Breast epithelium (tissue), 4 donors: ENCODE results near the gene SEMA3E. TPM values are rescaled to one million over a fixed set of nuclear protein-coding genes. Genes with fewer than 3 reads are reported as not detected.
"Not testable (repeated sequence)": the region's sequence is repeated elsewhere in the genome, so short reads cannot be mapped to it uniquely, and the experiment has no call there.

Source experiments
- DNase-seq, 2 donors: peaks; one replicate each; pipeline ENCODE4 v3.0.0-alpha.2; 2019; ENCODE audit warnings: low spot score in 2 of 2
- H3K27ac ChIP-seq, 2 donors: fragments of 200-600 bp; sonication (generic) in 1 of 2; one replicate each; pipeline ENCODE4 v1.5.1; 2016 to 2019; ENCODE audit warnings: mild to moderate bottlenecking in 1 of 2
- H3K27me3 ChIP-seq, 2 donors: fragments of 200-600 bp; sonication (generic) in 1 of 2; one replicate each; pipeline versions ENCODE4 v1.5.1 to v1.6.0; 2017 to 2019; ENCODE audit warnings: control low read depth in 1 of 2, mild to moderate bottlenecking in 1 of 2
- H3K36me3 ChIP-seq: fragments of 200-600 bp; one replicate; pipeline ENCODE4 v1.5.1; 2019
- H3K4me1 ChIP-seq, 2 donors: fragments of 200-600 bp; sonication (generic); one replicate each; pipeline ENCODE4 v1.5.1; 2016 to 2019; ENCODE audit warnings: control low read depth in 1 of 2
- H3K4me3 ChIP-seq, 3 donors: fragments of 200-600 bp; sonication (generic); 1 replicate in 2 of 3; 2 replicates in 1 of 3; pipeline ENCODE4 v1.5.1; 2016 to 2019; ENCODE audit warnings: mild to moderate bottlenecking in 3 of 3, moderate library complexity in 2 of 3
- H3K9me3 ChIP-seq, 2 donors: fragments of 200-600 bp; sonication (generic) in 1 of 2; one replicate each; pipeline ENCODE4 v1.5.1; 2016 to 2019; ENCODE audit warnings: control low read depth in 1 of 2
- POLR2A ChIP-seq: fragments of 450-650 bp; IDR thresholded peaks from one replicate; pipeline ENCODE4 v1.6.1; 2016; ENCODE audit warnings: antibody characterized with exemption, mild to moderate bottlenecking, moderate library complexity
- POLR2AphosphoS5 ChIP-seq, 3 donors: sonication (generic); formaldehyde crosslinking; IDR thresholded peaks; one replicate each; pipeline ENCODE4 v1.6.1; 2017; ENCODE audit warnings: antibody characterized with exemption in 3 of 3
- intact Hi-C: fragments of 100-400 bp; cut with DNase I; formaldehyde crosslinking; loops from one replicate; pipeline ENCODE4 v1.15.1; 2023; ENCODE audit warnings: low total_unique reads
- total RNA-seq, 3 donors: library from RNA; depleted of rRNA; stranded (reverse); fragments of >200 nt; gene quantifications; one replicate each; pipeline ENCODE4 v1.1.0, GENCODE V29; 2016
- TF ChIP-seq, protein P1 (sequence below), 3 donors: fragments of 450-650 bp; IDR thresholded peaks; one replicate each; pipeline ENCODE4 v1.5.1; 2016 to 2017; ENCODE audit warnings: antibody characterized with exemption in 3 of 3, mild to moderate bottlenecking in 3 of 3, moderate library complexity in 3 of 3

The SEMA3E gene
- total RNA-seq, 3 donors from 2014 or later: 4.3 to 13.5 (median 11.8) TPM

DNA sequence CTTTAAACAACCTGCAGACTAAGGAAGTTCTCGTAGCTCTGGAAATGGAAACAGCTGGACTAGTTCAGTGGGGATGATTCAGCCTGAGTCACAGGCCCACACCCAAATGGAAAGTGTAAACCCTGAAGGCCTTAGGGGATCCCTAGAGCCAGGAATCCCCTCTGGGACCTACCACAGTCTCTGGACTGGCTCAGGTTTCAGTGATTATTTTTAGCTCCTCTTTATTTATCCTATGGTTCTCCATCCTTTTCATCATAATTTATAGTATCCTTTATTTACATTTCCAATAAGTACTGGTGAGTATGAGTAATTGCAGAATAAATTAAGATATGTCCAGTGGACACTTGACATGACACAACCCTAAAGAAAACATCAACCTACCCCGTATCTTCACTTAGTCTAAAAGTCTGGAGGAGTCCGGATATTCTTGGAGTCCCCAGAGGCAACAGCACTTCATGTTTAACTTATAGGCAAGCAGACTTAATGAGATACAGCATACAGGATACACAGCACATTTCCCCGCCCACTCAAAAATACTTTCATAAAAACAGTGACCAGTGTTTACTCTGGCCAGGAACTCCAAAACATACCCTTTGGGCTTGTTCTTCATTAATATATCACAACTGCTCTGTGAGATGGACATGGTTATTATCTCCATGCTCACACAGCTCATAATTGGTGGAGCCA is 28.4 kb upstream of the SEMA3E start:
- no peaks in the 10 kb centered on the region for H3K4me1 ChIP-seq
- intact Hi-C loops: loop anchor here (2.0 kb wide), 1 partner anchor 23 kb away; no protein-coding TSS in a partner anchor
- no peaks in the 10 kb centered on the region for H3K9me3 ChIP-seq
- no peak overlapping the region for H3K27ac ChIP-seq
- TF ChIP-seq, protein P1, sequence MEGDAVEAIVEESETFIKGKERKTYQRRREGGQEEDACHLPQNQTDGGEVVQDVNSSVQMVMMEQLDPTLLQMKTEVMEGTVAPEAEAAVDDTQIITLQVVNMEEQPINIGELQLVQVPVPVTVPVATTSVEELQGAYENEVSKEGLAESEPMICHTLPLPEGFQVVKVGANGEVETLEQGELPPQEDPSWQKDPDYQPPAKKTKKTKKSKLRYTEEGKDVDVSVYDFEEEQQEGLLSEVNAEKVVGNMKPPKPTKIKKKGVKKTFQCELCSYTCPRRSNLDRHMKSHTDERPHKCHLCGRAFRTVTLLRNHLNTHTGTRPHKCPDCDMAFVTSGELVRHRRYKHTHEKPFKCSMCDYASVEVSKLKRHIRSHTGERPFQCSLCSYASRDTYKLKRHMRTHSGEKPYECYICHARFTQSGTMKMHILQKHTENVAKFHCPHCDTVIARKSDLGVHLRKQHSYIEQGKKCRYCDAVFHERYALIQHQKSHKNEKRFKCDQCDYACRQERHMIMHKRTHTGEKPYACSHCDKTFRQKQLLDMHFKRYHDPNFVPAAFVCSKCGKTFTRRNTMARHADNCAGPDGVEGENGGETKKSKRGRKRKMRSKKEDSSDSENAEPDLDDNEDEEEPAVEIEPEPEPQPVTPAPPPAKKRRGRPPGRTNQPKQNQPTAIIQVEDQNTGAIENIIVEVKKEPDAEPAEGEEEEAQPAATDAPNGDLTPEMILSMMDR (IDR thresholded peaks at IDR 0.05): no peak
- no peak for TF ChIP-seq POLR2A
- H3K36me3 ChIP-seq: no peaks in the 10 kb centered on the region
- no peak overlapping the region for H3K4me3 ChIP-seq
- no peak for DNase-seq
- H3K27me3 ChIP-seq: no peaks in the 10 kb centered on the region

DNA sequence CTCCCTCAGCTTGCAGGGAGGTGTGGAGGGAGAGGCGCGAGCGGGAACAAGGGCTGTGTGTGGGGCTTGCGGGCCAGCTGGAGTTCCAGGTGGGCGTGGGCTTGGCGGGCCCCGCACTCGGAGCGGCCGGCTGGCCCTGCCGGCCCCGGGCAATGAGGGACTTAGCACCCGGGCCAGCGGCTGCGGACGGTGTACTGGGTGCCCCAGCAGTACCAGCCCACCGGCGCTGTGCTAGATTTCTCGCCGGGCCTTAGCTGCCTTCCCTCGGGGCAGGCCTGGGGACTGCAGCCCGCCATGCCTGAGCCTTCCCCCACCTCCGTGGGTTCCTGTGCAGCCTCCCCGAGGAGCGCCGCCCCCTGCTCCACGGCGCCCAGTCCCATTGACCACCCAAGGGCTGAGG is 24.4 kb upstream of the SEMA3E start:
- DNase-seq, H3K27me3 ChIP-seq, H3K36me3 ChIP-seq, intact Hi-C loops, H3K9me3 ChIP-seq, H3K4me1 ChIP-seq, H3K4me3 ChIP-seq, H3K27ac ChIP-seq: not testable (repeated sequence)

DNA sequence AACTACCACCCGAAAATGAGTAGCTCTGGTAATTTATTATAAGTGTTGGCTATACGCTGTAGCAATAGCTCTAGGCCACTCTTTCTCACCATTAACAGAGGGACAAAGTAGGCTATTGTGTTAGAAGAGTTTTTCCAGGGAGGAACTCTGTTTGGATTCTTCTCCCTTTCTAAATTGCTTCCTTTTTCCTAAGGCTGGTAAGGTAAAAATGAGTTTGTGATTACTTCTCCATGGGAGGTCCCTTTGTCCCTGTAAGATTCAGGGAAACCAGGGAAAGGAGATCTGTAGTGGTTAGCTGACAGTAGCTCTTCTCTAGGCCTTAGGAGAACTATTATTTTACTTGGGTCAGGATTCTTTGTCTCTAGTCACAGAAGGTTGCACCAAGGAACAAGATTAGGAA is 23.2 kb upstream of the SEMA3E start:
- intact Hi-C loops: no loop called here
- Histone ChIP-seq H3K27me3 (no peaks in the 10 kb centered on the region), H3K27ac (no peak overlapping the region), H3K4me1 (no peaks in the 10 kb centered on the region), H3K4me3 (no peak overlapping the region), H3K9me3 (no peaks in the 10 kb centered on the region), H3K36me3 (no peaks in the 10 kb centered on the region)
- no peak for DNase-seq
- no peak for TF ChIP-seq POLR2AphosphoS5 (IDR thresholded peaks at IDR 0.05)
- TF ChIP-seq, protein P1 (IDR thresholded peaks at IDR 0.05): no peak
- no peak for TF ChIP-seq POLR2A

DNA sequence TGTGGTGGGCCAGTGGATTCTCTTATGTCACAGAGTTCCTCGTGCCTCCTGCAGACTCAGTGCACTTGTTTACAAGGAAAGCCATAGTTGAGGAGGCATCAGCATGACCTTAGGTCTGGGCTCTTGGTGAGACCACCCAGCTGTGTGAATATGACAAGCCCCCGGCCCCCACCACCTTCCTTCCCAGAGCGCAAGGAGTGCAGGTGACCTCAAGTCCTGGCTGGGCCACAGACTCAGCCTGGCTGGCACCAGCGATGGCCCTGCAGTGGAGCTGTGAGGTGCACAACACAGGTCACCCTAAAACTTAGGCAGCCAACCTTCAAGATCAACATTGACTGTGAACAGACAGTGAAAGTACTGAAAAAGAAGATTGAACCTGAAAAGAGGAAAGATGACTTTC is 14.2 kb upstream of the SEMA3E start:
- no peak for TF ChIP-seq POLR2A
- DNase-seq: no peak
- Histone ChIP-seq H3K27ac (no peak overlapping the region), H3K9me3 (no peaks in the 10 kb centered on the region), H3K36me3 (no peaks in the 10 kb centered on the region), H3K4me1 (no peaks in the 10 kb centered on the region), H3K4me3 (no peak overlapping the region), H3K27me3 (no peaks in the 10 kb centered on the region)
- intact Hi-C loops: no loop called here

DNA sequence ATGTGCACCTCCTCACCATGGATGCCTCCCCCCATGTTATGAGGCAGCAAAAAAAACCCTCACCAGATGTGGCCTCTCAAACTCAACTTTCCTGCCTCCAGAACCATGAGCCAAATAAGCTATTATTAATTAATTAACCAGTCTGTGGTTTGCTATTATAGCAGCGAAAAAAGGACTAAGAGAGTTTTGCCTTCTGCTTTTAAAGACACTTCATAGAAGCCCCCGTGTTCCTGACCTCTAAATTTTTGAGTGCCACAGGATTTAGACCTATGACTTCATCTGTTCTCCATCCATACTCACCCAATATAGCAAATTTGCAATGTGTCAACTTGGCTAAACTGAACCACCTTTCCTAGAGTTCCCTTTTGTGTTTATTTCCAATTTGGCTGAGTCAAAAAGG is 9.2 kb upstream of the SEMA3E start:
- H3K27ac ChIP-seq: no peak overlapping the region
- H3K4me1 ChIP-seq: no peaks in the 10 kb centered on the region
- no peak for DNase-seq
- H3K27me3 ChIP-seq: no peaks in the 10 kb centered on the region
- H3K4me3 ChIP-seq: no peak overlapping the region
- intact Hi-C loops: loop anchor here (2.0 kb wide), 1 partner anchor 69 kb away; no protein-coding TSS in a partner anchor
- H3K9me3 ChIP-seq: no peaks in the 10 kb centered on the region
- H3K36me3 ChIP-seq: no peaks in the 10 kb centered on the region
- TF ChIP-seq POLR2A (no peak), POLR2AphosphoS5 (IDR thresholded peaks at IDR 0.05) (no peak)
- TF ChIP-seq, protein P1 (IDR thresholded peaks at IDR 0.05): no peak

DNA sequence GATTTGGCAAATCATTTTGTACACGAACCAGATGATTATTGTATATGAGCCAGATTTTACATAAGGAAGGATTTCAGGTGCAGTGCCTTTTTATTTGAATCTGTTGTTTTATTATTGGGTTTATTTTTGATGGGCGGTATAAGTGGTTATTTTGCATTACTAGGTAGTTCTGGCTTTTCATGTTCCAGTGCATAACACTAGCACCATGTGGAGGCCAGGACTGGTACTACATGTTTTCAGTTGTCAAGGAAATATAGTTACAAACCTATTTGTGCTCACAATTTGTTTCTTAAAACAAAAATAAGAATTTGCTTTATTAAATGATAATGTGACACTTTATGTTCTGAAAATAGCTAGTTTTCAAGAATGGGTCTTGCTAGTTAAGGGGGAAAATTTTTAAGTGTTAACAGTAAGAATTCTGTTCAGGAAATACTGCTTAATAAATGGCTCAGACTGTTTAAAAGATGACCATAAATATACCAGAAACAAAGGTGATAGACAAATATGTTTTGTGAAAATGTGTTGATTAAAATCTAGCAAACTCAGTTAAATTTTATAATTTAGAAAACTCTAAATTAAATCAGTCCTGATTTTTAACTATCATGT is 7.1 kb upstream of the SEMA3E start:
- no peaks in the 10 kb centered on the region for H3K27me3 ChIP-seq
- no peak for DNase-seq
- H3K27ac ChIP-seq: no peak overlapping the region
- H3K36me3 ChIP-seq: no peaks in the 10 kb centered on the region
- intact Hi-C loops: loop anchor here (2.0 kb wide), 1 partner anchor 21 kb away; no protein-coding TSS in a partner anchor
- H3K4me1 ChIP-seq: no peaks in the 10 kb centered on the region
- no peaks in the 10 kb centered on the region for H3K9me3 ChIP-seq
- no peak overlapping the region for H3K4me3 ChIP-seq
- TF ChIP-seq, protein P1 (IDR thresholded peaks at IDR 0.05): peak; percentile 57 to 81 (median 74)
- TF ChIP-seq POLR2AphosphoS5 (IDR thresholded peaks at IDR 0.05): no peak
